ENCODE measurements around the gene PHACTR1. TPM values are rescaled to one million over a fixed set of nuclear protein-coding genes. Genes with fewer than 3 reads are reported as not detected.

PHACTR1 gene
- total and polyA plus RNA-seq, 9 of the 15 experiments (the other 6 are each of a cell fraction or from before 2014, with no cell fraction given): 11.5 to 32.6 (median 22.0) TPM

DNA sequence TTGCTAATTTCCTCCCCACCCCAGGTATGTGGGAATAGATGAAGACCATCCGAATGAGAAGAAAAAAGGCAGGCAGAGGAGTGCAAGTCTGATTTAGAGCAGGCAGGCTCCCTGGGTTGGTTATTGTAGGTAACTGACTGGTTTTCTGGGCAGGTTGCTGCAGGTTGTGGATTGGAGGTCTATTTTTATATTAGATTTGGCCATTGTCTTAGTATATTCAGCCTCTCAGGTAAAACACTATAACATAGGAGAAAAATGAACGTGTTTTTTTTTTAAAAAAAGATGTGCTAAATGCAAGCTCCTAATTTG lies 612.3 kb downstream of the PHACTR1 start (continued):
- no peak for TF ChIP-seq ZNF407 (IDR thresholded peaks at IDR 0.05; ENCODE audit: low read depth)
- no peak for TF ChIP-seq CBX2 (IDR thresholded peaks at IDR 0.05; ENCODE audit: insufficient read depth, low read length, poor library complexity, severe bottlenecking)
- TF ChIP-seq ERF (CRISPR knock-in tag; IDR thresholded peaks at IDR 0.05): no peak
- no peak for TF ChIP-seq CHD4 (IDR thresholded peaks at IDR 0.05; ENCODE audit: insufficient read depth, insufficient replicate concordance, low read depth, low read length, poor library complexity, severe bottlenecking)
- no peak for TF ChIP-seq ZKSCAN8 (CRISPR knock-in tag; IDR thresholded peaks at IDR 0.05)
- TF ChIP-seq CCAR2 (IDR thresholded peaks at IDR 0.05; ENCODE audit: low read depth, low read length): no peak
- TF ChIP-seq ZNF766 (CRISPR knock-in tag; conservative IDR thresholded peaks at IDR 0.05): 0 out of 2 replicates have a peak, but pooled peaks have one; percentile 10
- TF ChIP-seq, protein P1, sequence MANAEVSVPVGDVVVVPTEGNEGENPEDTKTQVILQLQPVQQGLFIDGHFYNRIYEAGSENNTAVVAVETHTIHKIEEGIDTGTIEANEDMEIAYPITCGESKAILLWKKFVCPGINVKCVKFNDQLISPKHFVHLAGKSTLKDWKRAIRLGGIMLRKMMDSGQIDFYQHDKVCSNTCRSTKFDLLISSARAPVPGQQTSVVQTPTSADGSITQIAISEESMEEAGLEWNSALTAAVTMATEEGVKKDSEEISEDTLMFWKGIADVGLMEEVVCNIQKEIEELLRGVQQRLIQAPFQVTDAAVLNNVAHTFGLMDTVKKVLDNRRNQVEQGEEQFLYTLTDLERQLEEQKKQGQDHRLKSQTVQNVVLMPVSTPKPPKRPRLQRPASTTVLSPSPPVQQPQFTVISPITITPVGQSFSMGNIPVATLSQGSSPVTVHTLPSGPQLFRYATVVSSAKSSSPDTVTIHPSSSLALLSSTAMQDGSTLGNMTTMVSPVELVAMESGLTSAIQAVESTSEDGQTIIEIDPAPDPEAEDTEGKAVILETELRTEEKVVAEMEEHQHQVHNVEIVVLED (CRISPR knock-in tag; IDR thresholded peaks at IDR 0.05): no peak
- TF ChIP-seq TAF9B (IDR thresholded peaks at IDR 0.05; ENCODE audit: partially characterized antibody): peak; percentile 8
- TF ChIP-seq SLC30A9 (CRISPR knock-in tag; IDR thresholded peaks at IDR 0.05): no peak
- TF ChIP-seq PPARD (CRISPR knock-in tag; IDR thresholded peaks at IDR 0.05): no peak
- no peak for TF ChIP-seq ZNF584 (CRISPR knock-in tag; IDR thresholded peaks at IDR 0.05; ENCODE audit: low read depth)
- TF ChIP-seq SRSF1 (IDR thresholded peaks at IDR 0.05; ENCODE audit: low read depth, low read length): no peak
- TF ChIP-seq ARNT (IDR thresholded peaks at IDR 0.05): 0 out of 4 replicates have a peak, but pooled peaks of 1 of the 2 experiments have one; percentile 25
- TF ChIP-seq TAF15 (IDR thresholded peaks at IDR 0.05; ENCODE audit: low read depth, low read length): no peak
- no peak for TF ChIP-seq EP400 (IDR thresholded peaks at IDR 0.05)
